ENCODE results near the gene CTSH. TPM values are rescaled to one million over a fixed set of nuclear protein-coding genes. Genes with fewer than 3 reads are reported as not detected.

CTSH gene
- total RNA-seq = 9.6 TPM
- polyA plus RNA-seq = 10 to 100 TPM; 29.0 to 51.5 (median 41.7) TPM

- no peaks in the 10 kb centered on the region for H3K36me3 ChIP-seq (ENCODE audit: control insufficient read depth, insufficient read depth, low read length)
- H3K4me1 ChIP-seq (ENCODE audit: control insufficient read depth, insufficient read depth, low read length, poor library complexity, severe bottlenecking) = peaks cover 9% of the 10 kb centered on the region
- Mint-ChIP-seq H3K27me3 (peaks cover 12% of the 10 kb centered on the region), H3K9me3 (no peaks in the 10 kb centered on the region), H3K36me3 (no peaks in the 10 kb centered on the region), H3K4me1 (peaks cover 0 to 17% (median 4%) of the 10 kb centered on the region in 4 donors), H3K27ac (peak within 1 kb of the TSS in 1 of 3 donors; percentile 9), H3K4me3 (peak within 1 kb of the TSS; percentile 71 to 94 (median 80))
- no peak within 1 kb of the TSS for H3K27ac ChIP-seq (ENCODE audit: insufficient read depth, low read length, poor library complexity, severe bottlenecking)
- peak; percentile 73 to 74 for ATAC-seq (ENCODE audit: low read depth in 2 of 2)
- no peaks in the 10 kb centered on the region for H3K9me3 ChIP-seq (ENCODE audit: control insufficient read depth in 2 of 2, low read length in 2 of 2)
- peak; percentile 60 to 80 (median 73) for DNase-seq
- peak within 1 kb of the TSS; percentile 37 for H3K4me3 ChIP-seq (ENCODE audit: low read depth, low read length)
- no peaks in the 10 kb centered on the region for H3K27me3 ChIP-seq (ENCODE audit: control insufficient read depth, insufficient read depth, low read length)
These were observed at the start of gene CTSH for GRCh38 chr15:78944669-78945407. CTSH (minus strand) TSS chr15:78945046; CDS start chr15:78944981, 65 bp downstream.

- H3K36me3 Mint-ChIP-seq = no peaks in the 10 kb centered on the region
- H3K9me3 Mint-ChIP-seq = no peaks in the 10 kb centered on the region
- Histone ChIP-seq H3K36me3 (ENCODE audit: control insufficient read depth, insufficient read depth, low read length) (no peaks in the 10 kb centered on the region), H3K4me3 (ENCODE audit: low read depth, low read length) (no peak overlapping the region), H3K27me3 (ENCODE audit: control insufficient read depth, insufficient read depth, low read length) (no peaks in the 10 kb centered on the region), H3K27ac (ENCODE audit: insufficient read depth, low read length, poor library complexity, severe bottlenecking) (no peak overlapping the region), H3K4me1 (ENCODE audit: control insufficient read depth, insufficient read depth, low read length, poor library complexity, severe bottlenecking) (no peaks in the 10 kb centered on the region), H3K9me3 (ENCODE audit: control insufficient read depth in 2 of 2, low read length in 2 of 2) (no peaks in the 10 kb centered on the region)
- H3K4me3 Mint-ChIP-seq = no peak overlapping the region
- DNase-seq = no peak
- H3K27me3 Mint-ChIP-seq = no peaks in the 10 kb centered on the region
- no peaks in the 10 kb centered on the region for H3K4me1 Mint-ChIP-seq
- no peak for ATAC-seq (ENCODE audit: low read depth in 2 of 2)
- H3K27ac Mint-ChIP-seq = no peak overlapping the region
These were observed 49.2 kb upstream of the CTSH start for GRCh38 chr15:78993931-78994530.

GRCh38 chr15:78993257-78993930 lies 48.5 kb upstream of the CTSH start:
- no peak overlapping the region for H3K4me3 Mint-ChIP-seq
- H3K36me3 ChIP-seq (ENCODE audit: control insufficient read depth, insufficient read depth, low read length) = no peaks in the 10 kb centered on the region
- H3K4me1 ChIP-seq (ENCODE audit: control insufficient read depth, insufficient read depth, low read length, poor library complexity, severe bottlenecking) = no peaks in the 10 kb centered on the region
- no peaks in the 10 kb centered on the region for H3K36me3 Mint-ChIP-seq
- no peak overlapping the region for H3K27ac ChIP-seq (ENCODE audit: insufficient read depth, low read length, poor library complexity, severe bottlenecking)
- no peak overlapping the region for H3K4me3 ChIP-seq (ENCODE audit: low read depth, low read length)
- H3K4me1 Mint-ChIP-seq = no peaks in the 10 kb centered on the region
- H3K9me3 ChIP-seq (ENCODE audit: control insufficient read depth in 2 of 2, low read length in 2 of 2) = no peaks in the 10 kb centered on the region
- ATAC-seq (ENCODE audit: low read depth in 2 of 2) = no peak
- no peak for DNase-seq
- no peaks in the 10 kb centered on the region for H3K9me3 Mint-ChIP-seq
- no peaks in the 10 kb centered on the region for H3K27me3 ChIP-seq (ENCODE audit: control insufficient read depth, insufficient read depth, low read length)
- no peaks in the 10 kb centered on the region for H3K27me3 Mint-ChIP-seq
- H3K27ac Mint-ChIP-seq = peak overlapping the region in 1 of 3 donors; percentile 56

- no peaks in the 10 kb centered on the region for H3K27me3 Mint-ChIP-seq
- no peaks in the 10 kb centered on the region for H3K4me1 ChIP-seq (ENCODE audit: control insufficient read depth, insufficient read depth, low read length, poor library complexity, severe bottlenecking)
- peak overlapping the region in 1 of 3 donors; percentile 56 for H3K27ac Mint-ChIP-seq
- H3K36me3 ChIP-seq (ENCODE audit: control insufficient read depth, insufficient read depth, low read length) = no peaks in the 10 kb centered on the region
- ATAC-seq (ENCODE audit: low read depth in 2 of 2) (no peak), DNase-seq (no peak)
- H3K4me1 Mint-ChIP-seq = no peaks in the 10 kb centered on the region
- H3K4me3 Mint-ChIP-seq = no peak overlapping the region
- no peak overlapping the region for H3K27ac ChIP-seq (ENCODE audit: insufficient read depth, low read length, poor library complexity, severe bottlenecking)
- H3K27me3 ChIP-seq (ENCODE audit: control insufficient read depth, insufficient read depth, low read length) = no peaks in the 10 kb centered on the region
- H3K9me3 ChIP-seq (ENCODE audit: control insufficient read depth in 2 of 2, low read length in 2 of 2) = no peaks in the 10 kb centered on the region
- H3K9me3 Mint-ChIP-seq = no peaks in the 10 kb centered on the region
- no peaks in the 10 kb centered on the region for H3K36me3 Mint-ChIP-seq
- H3K4me3 ChIP-seq (ENCODE audit: low read depth, low read length) = no peak overlapping the region
These were observed 47.8 kb upstream of the CTSH start for GRCh38 chr15:78992416-78993256.

GRCh38 chr15:78991879-78992278 lies 47.0 kb upstream of the CTSH start:
- no peaks in the 10 kb centered on the region for H3K36me3 Mint-ChIP-seq
- H3K4me1 Mint-ChIP-seq = no peaks in the 10 kb centered on the region
- H3K27me3 Mint-ChIP-seq = peaks cover 3% of the 10 kb centered on the region
- no peaks in the 10 kb centered on the region for H3K9me3 Mint-ChIP-seq
- no peaks in the 10 kb centered on the region for H3K4me1 ChIP-seq (ENCODE audit: control insufficient read depth, insufficient read depth, low read length, poor library complexity, severe bottlenecking)
- ATAC-seq (ENCODE audit: low read depth in 2 of 2) = no peak
- no peak overlapping the region for H3K27ac ChIP-seq (ENCODE audit: insufficient read depth, low read length, poor library complexity, severe bottlenecking)
- DNase-seq = no peak
- no peak overlapping the region for H3K4me3 ChIP-seq (ENCODE audit: low read depth, low read length)
- no peak overlapping the region for H3K4me3 Mint-ChIP-seq
- no peaks in the 10 kb centered on the region for H3K27me3 ChIP-seq (ENCODE audit: control insufficient read depth, insufficient read depth, low read length)
- H3K36me3 ChIP-seq (ENCODE audit: control insufficient read depth, insufficient read depth, low read length) = no peaks in the 10 kb centered on the region
- H3K27ac Mint-ChIP-seq = no peak overlapping the region
- H3K9me3 ChIP-seq (ENCODE audit: control insufficient read depth in 2 of 2, low read length in 2 of 2) = no peaks in the 10 kb centered on the region

GRCh38 chr15:78991476-78991875 lies 46.6 kb upstream of the CTSH start:
- Mint-ChIP-seq H3K27me3 (peaks cover 4% of the 10 kb centered on the region), H3K4me1 (no peaks in the 10 kb centered on the region), H3K9me3 (no peaks in the 10 kb centered on the region), H3K36me3 (no peaks in the 10 kb centered on the region), H3K4me3 (no peak overlapping the region), H3K27ac (no peak overlapping the region)
- ATAC-seq (ENCODE audit: low read depth in 2 of 2) = no peak
- Histone ChIP-seq H3K4me3 (ENCODE audit: low read depth, low read length) (no peak overlapping the region), H3K27me3 (ENCODE audit: control insufficient read depth, insufficient read depth, low read length) (no peaks in the 10 kb centered on the region), H3K36me3 (ENCODE audit: control insufficient read depth, insufficient read depth, low read length) (no peaks in the 10 kb centered on the region), H3K9me3 (ENCODE audit: control insufficient read depth in 2 of 2, low read length in 2 of 2) (no peaks in the 10 kb centered on the region), H3K4me1 (ENCODE audit: control insufficient read depth, insufficient read depth, low read length, poor library complexity, severe bottlenecking) (no peaks in the 10 kb centered on the region), H3K27ac (ENCODE audit: insufficient read depth, low read length, poor library complexity, severe bottlenecking) (no peak overlapping the region)
- DNase-seq = no peak

GRCh38 chr15:78990278-78990677 lies 45.4 kb upstream of the CTSH start:
- peaks cover 4% of the 10 kb centered on the region for H3K27me3 Mint-ChIP-seq
- Histone ChIP-seq H3K36me3 (ENCODE audit: control insufficient read depth, insufficient read depth, low read length) (no peaks in the 10 kb centered on the region), H3K9me3 (ENCODE audit: control insufficient read depth in 2 of 2, low read length in 2 of 2) (no peaks in the 10 kb centered on the region), H3K4me1 (ENCODE audit: control insufficient read depth, insufficient read depth, low read length, poor library complexity, severe bottlenecking) (no peaks in the 10 kb centered on the region), H3K27me3 (ENCODE audit: control insufficient read depth, insufficient read depth, low read length) (no peaks in the 10 kb centered on the region), H3K4me3 (ENCODE audit: low read depth, low read length) (no peak overlapping the region), H3K27ac (ENCODE audit: insufficient read depth, low read length, poor library complexity, severe bottlenecking) (no peak overlapping the region)
- H3K36me3 Mint-ChIP-seq = no peaks in the 10 kb centered on the region
- DNase-seq = no peak
- ATAC-seq (ENCODE audit: low read depth in 2 of 2) = no peak
- no peaks in the 10 kb centered on the region for H3K9me3 Mint-ChIP-seq
- no peaks in the 10 kb centered on the region for H3K4me1 Mint-ChIP-seq
- no peak overlapping the region for H3K27ac Mint-ChIP-seq
- H3K4me3 Mint-ChIP-seq = no peak overlapping the region

Measured in CD4-positive, CD25-positive, alpha-beta regulatory T cell (primary cell).